Measurements from ENCODE around the gene NRXN2. TPM values are rescaled to one million over a fixed set of nuclear protein-coding genes. Genes with fewer than 3 reads are reported as not detected.

NRXN2 gene
- total and polyA plus RNA-seq, 3 donors from 2014 or later = 32.6 to 46.8 (median 40.1) TPM

DNA sequence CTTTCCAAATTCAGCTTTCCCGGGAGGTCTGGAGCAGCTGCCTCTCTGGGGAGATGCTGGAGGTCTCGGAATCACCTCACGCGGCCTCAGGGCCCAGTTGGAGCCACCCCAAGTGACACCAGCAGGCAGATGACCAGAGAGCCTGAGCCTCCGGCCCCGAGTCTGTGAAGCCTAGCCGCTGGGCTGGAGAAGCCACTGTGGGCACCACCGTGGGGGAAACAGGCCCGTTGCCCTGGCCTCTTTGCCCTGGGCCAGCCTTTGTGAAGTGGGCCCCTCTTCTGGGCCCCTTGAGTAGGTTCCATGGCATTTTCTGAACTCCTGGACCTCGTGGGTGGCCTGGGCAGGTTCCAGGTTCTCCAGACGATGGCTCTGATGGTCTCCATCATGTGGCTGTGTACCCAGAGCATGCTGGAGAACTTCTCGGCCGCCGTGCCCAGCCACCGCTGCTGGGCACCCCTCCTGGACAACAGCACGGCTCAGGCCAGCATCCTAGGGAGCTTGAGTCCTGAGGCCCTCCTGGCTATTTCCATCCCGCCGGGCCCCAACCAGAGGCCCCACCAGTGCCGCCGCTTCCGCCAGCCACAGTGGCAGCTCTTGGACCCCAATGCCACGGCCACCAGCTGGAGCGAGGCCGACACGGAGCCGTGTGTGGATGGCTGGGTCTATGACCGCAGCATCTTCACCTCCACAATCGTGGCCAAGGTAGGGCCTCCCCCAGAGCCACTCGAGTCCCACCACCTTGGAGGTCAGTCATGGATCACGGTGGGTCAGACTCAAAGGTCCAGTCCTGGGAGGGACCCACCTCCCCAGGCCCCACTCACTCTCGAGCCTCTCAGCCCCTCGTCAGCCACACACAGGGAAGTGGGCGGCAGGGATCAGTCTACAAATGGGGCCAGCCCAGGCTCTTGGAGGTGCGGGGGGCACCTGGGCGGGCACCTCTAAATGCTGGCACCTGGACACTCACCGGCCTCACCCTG is 131.5 kb downstream of the NRXN2 start:
- no peaks in the 10 kb centered on the region for H3K9me3 ChIP-seq
- DNase-seq = no peak
- no peaks in the 10 kb centered on the region for H3K27me3 ChIP-seq
- no peaks in the 10 kb centered on the region for H3K36me3 ChIP-seq (ENCODE audit: low read depth, missing control alignments)
- H3K4me3 ChIP-seq = no peak overlapping the region
- no peaks in the 10 kb centered on the region for H3K4me1 ChIP-seq
- 79 to 82% methylated on average over 15 to 36 of the region's 36 CpGs for WGBS, 2 donors
- intact Hi-C loops (cut with DNase I; ENCODE audit: low total_unique reads) = no loop called here
- no peak overlapping the region for H3K27ac ChIP-seq
- no peak for TF ChIP-seq POLR2A (IDR thresholded peaks at IDR 0.05)
- TF ChIP-seq CTCF (IDR thresholded peaks at IDR 0.05) = no peak

DNA sequence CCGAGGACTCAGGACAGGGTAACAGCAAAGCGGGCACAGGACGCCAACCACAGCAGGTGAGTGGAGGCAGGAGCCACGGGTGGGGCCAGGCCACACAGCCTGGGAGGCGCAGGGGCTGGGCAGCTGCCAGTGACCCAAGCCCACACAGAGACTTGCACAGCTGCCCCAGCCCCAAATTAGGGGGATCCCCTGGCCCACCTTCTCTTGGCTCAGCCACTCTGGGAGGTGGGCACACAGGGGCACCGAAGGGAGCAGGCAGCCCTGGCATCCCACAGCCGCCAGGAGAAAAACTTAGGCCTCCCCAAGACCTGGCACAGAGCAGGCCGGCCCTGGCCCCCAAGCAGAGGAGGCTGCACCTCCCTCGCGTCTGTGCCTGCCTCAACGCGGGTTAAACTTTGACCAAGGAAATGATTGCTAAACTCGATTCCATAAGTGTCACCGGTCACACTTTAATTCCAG is 132.2 kb downstream of the NRXN2 start, which contains the start of gene SLC22A12:
Gene SLC22A12, plus strand, starts transcription at position 458 of the 459 bp plus-strand sequence. CDS start 337 bp downstream, outside the sequence.
- no peak for DNase-seq
- no peaks in the 10 kb centered on the region for H3K36me3 ChIP-seq (ENCODE audit: low read depth, missing control alignments)
- intact Hi-C loops (cut with DNase I; ENCODE audit: low total_unique reads) = no loop called here
- H3K4me1 ChIP-seq = no peaks in the 10 kb centered on the region
- no peaks in the 10 kb centered on the region for H3K9me3 ChIP-seq
- no peak for TF ChIP-seq CTCF (IDR thresholded peaks at IDR 0.05)
- no peak for TF ChIP-seq POLR2A (IDR thresholded peaks at IDR 0.05)
- H3K27ac ChIP-seq = no peak within 1 kb of the TSS
- no peaks in the 10 kb centered on the region for H3K27me3 ChIP-seq
- no peak within 1 kb of the TSS for H3K4me3 ChIP-seq
- 68 to 70% methylated on average over 14 of the region's 14 CpGs for WGBS, 2 donors

DNA sequence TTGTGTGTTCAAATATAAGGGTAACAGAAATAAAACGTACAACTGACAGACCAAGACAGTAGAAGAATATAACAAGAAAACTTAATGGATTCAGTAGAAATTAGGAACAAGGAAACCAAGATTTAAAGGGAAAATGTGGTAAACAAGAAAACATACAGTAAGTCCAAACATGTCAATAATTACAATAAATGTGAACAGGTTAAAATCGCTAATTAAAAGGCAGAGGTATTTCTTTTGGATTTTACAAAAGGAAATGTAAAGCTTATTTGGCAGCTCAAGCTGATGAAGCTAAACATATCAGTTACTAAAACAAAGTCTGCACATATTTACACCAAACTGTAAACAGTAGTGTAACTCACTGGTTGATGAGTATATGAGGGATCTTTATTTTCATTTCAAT is 134.3 kb downstream of the NRXN2 start:
- Histone ChIP-seq H3K4me3 (no peak overlapping the region), H3K36me3 (ENCODE audit: low read depth, missing control alignments) (no peaks in the 10 kb centered on the region), H3K9me3 (no peaks in the 10 kb centered on the region), H3K27me3 (no peaks in the 10 kb centered on the region), H3K27ac (no peak overlapping the region), H3K4me1 (no peaks in the 10 kb centered on the region)
- 93 to 95% methylated on average over 2 of the region's 2 CpGs for WGBS, 2 donors
- TF ChIP-seq CTCF (IDR thresholded peaks at IDR 0.05) (no peak), POLR2A (IDR thresholded peaks at IDR 0.05) (no peak)
- DNase-seq = no peak
- intact Hi-C loops (cut with DNase I; ENCODE audit: low total_unique reads) = no loop called here

- Histone ChIP-seq H3K4me3 (no peak overlapping the region), H3K9me3 (no peaks in the 10 kb centered on the region), H3K27me3 (no peaks in the 10 kb centered on the region), H3K36me3 (ENCODE audit: low read depth, missing control alignments) (no peaks in the 10 kb centered on the region), H3K4me1 (no peaks in the 10 kb centered on the region), H3K27ac (no peak overlapping the region)
- intact Hi-C loops (cut with DNase I; ENCODE audit: low total_unique reads) = no loop called here
- no peak for TF ChIP-seq POLR2A (IDR thresholded peaks at IDR 0.05)
- no peak for DNase-seq
Measured at GRCh38 chr11:64586366-64586765, 136.6 kb downstream of the NRXN2 start.

DNA sequence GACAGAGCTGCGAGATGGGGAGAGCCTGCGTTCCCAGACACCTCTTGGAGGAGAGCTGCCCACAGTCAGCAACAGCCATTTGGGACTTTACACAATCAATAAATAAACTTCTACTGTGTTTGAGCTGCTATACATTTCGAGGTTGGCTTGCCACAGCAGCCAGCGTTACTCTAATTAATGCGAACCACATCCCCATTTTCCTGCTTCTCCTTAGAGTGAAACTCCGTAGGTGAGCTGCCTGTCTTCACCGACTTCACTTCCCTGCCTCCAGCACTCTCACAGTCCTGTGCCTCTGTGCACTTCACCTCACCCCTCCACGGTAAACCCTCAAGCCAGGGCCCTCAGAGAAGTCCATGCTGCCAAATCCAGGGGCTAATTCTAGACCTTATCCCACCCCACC is 137.8 kb downstream of the NRXN2 start:
- no peaks in the 10 kb centered on the region for H3K36me3 ChIP-seq (ENCODE audit: low read depth, missing control alignments)
- H3K4me1 ChIP-seq = peaks cover 10% of the 10 kb centered on the region
- intact Hi-C loops (cut with DNase I; ENCODE audit: low total_unique reads) = no loop called here
- H3K4me3 ChIP-seq = no peak overlapping the region
- H3K27ac ChIP-seq = no peak overlapping the region
- 79 to 86% methylated on average over 8 of the region's 8 CpGs for WGBS, 2 donors
- TF ChIP-seq CTCF (IDR thresholded peaks at IDR 0.05) (no peak), POLR2A (IDR thresholded peaks at IDR 0.05) (no peak)
- no peak for DNase-seq
- H3K27me3 ChIP-seq = no peaks in the 10 kb centered on the region
- H3K9me3 ChIP-seq = no peaks in the 10 kb centered on the region
